ENCODE results near the gene TOX3.

DNA sequence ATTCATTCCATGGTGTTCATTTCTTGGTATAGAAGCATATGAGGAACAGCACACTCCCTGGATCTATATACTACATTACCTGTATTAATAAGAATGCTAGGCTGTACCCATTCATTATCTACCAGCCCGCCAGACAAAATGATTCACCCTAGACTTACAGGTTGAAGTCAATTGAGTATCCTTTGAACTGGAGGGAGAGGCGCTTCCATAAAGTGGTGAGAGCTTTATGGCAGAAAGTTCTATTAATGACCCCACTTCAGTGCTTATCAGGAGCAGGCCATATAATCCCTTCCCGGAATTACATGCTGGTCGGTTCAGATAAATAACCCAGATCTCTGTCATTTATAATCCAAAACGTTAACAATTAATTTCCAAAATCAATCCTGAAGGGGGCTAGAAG, 44.5 kb upstream of the TOX3 start:
- TF ChIP-seq EZH2 (IDR thresholded peaks at IDR 0.05; ENCODE audit: borderline replicate concordance, low read depth, low read length, poor library complexity, severe bottlenecking): no peak
- TF ChIP-seq, protein P1, sequence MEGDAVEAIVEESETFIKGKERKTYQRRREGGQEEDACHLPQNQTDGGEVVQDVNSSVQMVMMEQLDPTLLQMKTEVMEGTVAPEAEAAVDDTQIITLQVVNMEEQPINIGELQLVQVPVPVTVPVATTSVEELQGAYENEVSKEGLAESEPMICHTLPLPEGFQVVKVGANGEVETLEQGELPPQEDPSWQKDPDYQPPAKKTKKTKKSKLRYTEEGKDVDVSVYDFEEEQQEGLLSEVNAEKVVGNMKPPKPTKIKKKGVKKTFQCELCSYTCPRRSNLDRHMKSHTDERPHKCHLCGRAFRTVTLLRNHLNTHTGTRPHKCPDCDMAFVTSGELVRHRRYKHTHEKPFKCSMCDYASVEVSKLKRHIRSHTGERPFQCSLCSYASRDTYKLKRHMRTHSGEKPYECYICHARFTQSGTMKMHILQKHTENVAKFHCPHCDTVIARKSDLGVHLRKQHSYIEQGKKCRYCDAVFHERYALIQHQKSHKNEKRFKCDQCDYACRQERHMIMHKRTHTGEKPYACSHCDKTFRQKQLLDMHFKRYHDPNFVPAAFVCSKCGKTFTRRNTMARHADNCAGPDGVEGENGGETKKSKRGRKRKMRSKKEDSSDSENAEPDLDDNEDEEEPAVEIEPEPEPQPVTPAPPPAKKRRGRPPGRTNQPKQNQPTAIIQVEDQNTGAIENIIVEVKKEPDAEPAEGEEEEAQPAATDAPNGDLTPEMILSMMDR (conservative IDR thresholded peaks at IDR 0.05; ENCODE audit: low read depth, low read length): no peak
